IMR-90 (cell line): ENCODE results near the gene GNAT1. TPM values are rescaled to one million over a fixed set of nuclear protein-coding genes. Genes with fewer than 3 reads are reported as not detected.

Experiments used
- ATAC-seq: fragments of 200-7000 bp; cut with Tn5 transposase; 2 replicates; pipeline ENCODE4 v1.9.1; 2020; ENCODE audit warnings: low read depth, mild to moderate bottlenecking, moderate library complexity
- BruUV-seq: library from RNA; stranded (reverse); fragments of 400-500 nt; replicated peaks from 2 replicates; lab custom pipeline; 2021; lab: Mats Ljungman, UMichigan
- CTCF ChIA-PET: fragments of 300-600 bp; formaldehyde crosslinking; extraction: SDS; loops from one replicate; lab custom pipeline; 2021; ENCODE audit warnings: antibody characterized with exemption; lab: Yijun Ruan, JAX
- POLR2A ChIA-PET: fragments of 300-600 bp; sonication (Branson Sonifier 250); formaldehyde crosslinking; loops from one replicate; lab custom pipeline; 2022; ENCODE audit warnings: antibody characterized with exemption; ENCODE audit not compliant: unreplicated experiment; lab: Charles Lee
- DNase-seq: peaks from one replicate; pipeline ENCODE4 v3.0.0; 2013
- H2AFZ ChIP-seq: replicated peaks from 2 replicates; pipeline ENCODE3; 2013; ENCODE audit warnings: low read length, mild to moderate bottlenecking; ENCODE audit not compliant: poor library complexity
- H2AK5ac ChIP-seq: 2 replicates; pipeline ENCODE4 v1.6.1; 2013; ENCODE audit warnings: low read depth, low read length, inconsistent platforms
- H2AK9ac ChIP-seq: replicated peaks from 2 replicates; pipeline ENCODE3; 2013; ENCODE audit warnings: mild to moderate bottlenecking, low read depth, low read length, moderate library complexity; ENCODE audit not compliant: poor library complexity
- H2BK120ac ChIP-seq: 2 replicates; pipeline ENCODE4 v1.6.1; 2013; ENCODE audit warnings: low read depth, low read length, inconsistent platforms
- H2BK15ac ChIP-seq: 3 replicates; pipeline ENCODE4 v1.6.1; 2013; ENCODE audit warnings: low read depth, low read length, inconsistent platforms
- H2BK20ac ChIP-seq: 2 replicates; pipeline ENCODE4 v1.6.1; 2013; ENCODE audit warnings: low read depth, mild to moderate bottlenecking, inconsistent platforms, low read length, moderate library complexity
- H2BK5ac ChIP-seq: 2 replicates; pipeline ENCODE4 v1.6.1; 2013; ENCODE audit warnings: mild to moderate bottlenecking, low read depth, low read length, inconsistent platforms; ENCODE audit not compliant: poor library complexity, severe bottlenecking
- H3K14ac ChIP-seq: replicated peaks from 2 replicates; pipeline ENCODE4 v1.6.1; 2013; ENCODE audit warnings: low read depth, low read length, inconsistent platforms
- H3K18ac ChIP-seq: 2 replicates; pipeline ENCODE4 v1.6.1; 2013; ENCODE audit warnings: low read depth, low read length, control low read depth
- H3K23ac ChIP-seq: 2 replicates; pipeline ENCODE4 v1.6.1; 2013; ENCODE audit warnings: low read depth, low read length, inconsistent platforms
- H3K27ac ChIP-seq: 2 replicates; pipeline ENCODE4 v1.5.1; 2013; ENCODE audit warnings: mild to moderate bottlenecking, control low read depth, low read length; ENCODE audit not compliant: insufficient read depth
- H3K27me3 ChIP-seq: 2 replicates; pipeline ENCODE4 v1.6.1; 2013; ENCODE audit warnings: low read length; ENCODE audit not compliant: control insufficient read depth, insufficient read depth
- H3K36me3 ChIP-seq: 2 replicates; pipeline ENCODE4 v1.6.1; 2013; ENCODE audit warnings: low read length, mixed read lengths; ENCODE audit not compliant: control insufficient read depth, insufficient read depth
- H3K4ac ChIP-seq: 2 replicates; pipeline ENCODE4 v1.6.1; 2013; ENCODE audit warnings: low read depth, low read length, inconsistent platforms
- H3K4me1 ChIP-seq: 2 replicates; pipeline ENCODE4 v1.6.1; 2013; ENCODE audit warnings: low read length, mixed read lengths; ENCODE audit not compliant: control insufficient read depth, insufficient read depth
- H3K4me2 ChIP-seq: 2 replicates; pipeline ENCODE4 v1.6.1; 2013; ENCODE audit warnings: low read depth, mild to moderate bottlenecking, control low read depth, low read length, moderate library complexity
- H3K4me3 ChIP-seq: 2 replicates; pipeline ENCODE4 v1.5.1; 2013; ENCODE audit warnings: low read depth, mild to moderate bottlenecking, control low read depth, low read length, moderate library complexity; ENCODE audit not compliant: insufficient read depth
- H3K56ac ChIP-seq: 2 replicates; pipeline ENCODE4 v1.6.1; 2013; ENCODE audit warnings: low read length, inconsistent platforms; ENCODE audit not compliant: insufficient read depth; ENCODE audit errors: extremely low read depth
- H3K79me1 ChIP-seq, 2 experiments: 2 replicates each; pipeline ENCODE4 v1.6.1; 2013; ENCODE audit warnings: low read length in 2 of 2, inconsistent platforms in 1 of 2, low read depth in 1 of 2
- H3K9ac ChIP-seq: 2 replicates; pipeline ENCODE4 v1.6.1; 2013; ENCODE audit warnings: low read depth, low read length, control low read depth
- H3K9me1 ChIP-seq: 2 replicates; pipeline ENCODE4 v1.6.1; 2013; ENCODE audit warnings: low read length, inconsistent platforms; ENCODE audit not compliant: insufficient read depth
- H3K9me3 ChIP-seq: 2 replicates; pipeline ENCODE4 v1.6.1; 2013; ENCODE audit warnings: low read length; ENCODE audit not compliant: control insufficient read depth, insufficient read depth
- H4K20me1 ChIP-seq: 2 replicates; pipeline ENCODE4 v1.6.1; 2013; ENCODE audit warnings: low read length, inconsistent platforms; ENCODE audit not compliant: insufficient read depth
- H4K5ac ChIP-seq: 2 replicates; pipeline ENCODE4 v1.6.1; 2013; ENCODE audit warnings: mild to moderate bottlenecking, low read depth, low read length, control low read depth
- H4K8ac ChIP-seq, 2 experiments: 2 replicates each; pipeline ENCODE4 v1.6.1; 2013; ENCODE audit warnings: low read depth in 2 of 2, low read length in 2 of 2, control low read depth in 1 of 2, inconsistent platforms in 1 of 2
- H4K91ac ChIP-seq: 2 replicates; pipeline ENCODE4 v1.6.1; 2013; ENCODE audit warnings: low read depth, low read length, inconsistent platforms; ENCODE audit not compliant: insufficient read depth
- BHLHE40 ChIP-seq: fragments of 150-350 bp; IDR thresholded peaks from 2 replicates; pipeline ENCODE4 v1.6.1; 2016; ENCODE audit warnings: mild to moderate bottlenecking, low read depth, low read length
- CEBPB ChIP-seq: IDR thresholded peaks from 2 replicates; pipeline ENCODE4 v1.6.1; 2012; ENCODE audit warnings: low read depth, low read length, improper control_type of control experiment
- CHD1 ChIP-seq: IDR thresholded peaks from 2 replicates; pipeline ENCODE4 v1.6.1; 2012; ENCODE audit warnings: low read depth, low read length, improper control_type of control experiment
- FOS ChIP-seq: fragments of 150-350 bp; IDR thresholded peaks from 2 replicates; pipeline ENCODE4 v1.6.1; 2016; ENCODE audit warnings: low read depth, low read length
- MAFK ChIP-seq: IDR thresholded peaks from 2 replicates; pipeline ENCODE4 v1.6.1; 2012; ENCODE audit warnings: low read depth, low read length, improper control_type of control experiment
- MAZ ChIP-seq: IDR thresholded peaks from 2 replicates; pipeline ENCODE4 v1.6.1; 2012; ENCODE audit warnings: low read depth, mild to moderate bottlenecking, low read length, improper control_type of control experiment, moderate library complexity, borderline replicate concordance
- MXI1 ChIP-seq: IDR thresholded peaks from 2 replicates; pipeline ENCODE4 v1.6.1; 2012; ENCODE audit warnings: low read depth, mild to moderate bottlenecking, low read length, moderate library complexity, borderline replicate concordance
- NFE2L2 ChIP-seq: fragments of 150-350 bp; IDR thresholded peaks from 2 replicates; pipeline ENCODE4 v1.6.1; 2016; ENCODE audit warnings: low read depth, mild to moderate bottlenecking, low read length
- POLR2A ChIP-seq: IDR thresholded peaks from 2 replicates; pipeline ENCODE4 v1.6.1; 2012; ENCODE audit warnings: mild to moderate bottlenecking, low read depth, low read length
- RAD21 ChIP-seq: IDR thresholded peaks from 2 replicates; pipeline ENCODE4 v1.6.1; 2012; ENCODE audit warnings: low read length, improper control_type of control experiment
- RCOR1 ChIP-seq: IDR thresholded peaks from 2 replicates; pipeline ENCODE4 v1.6.1; 2012; ENCODE audit warnings: mild to moderate bottlenecking, low read length, improper control_type of control experiment; ENCODE audit not compliant: insufficient replicate concordance
- RFX5 ChIP-seq: IDR thresholded peaks from 2 replicates; pipeline ENCODE4 v1.8.0; 2012; ENCODE audit warnings: low read depth, mild to moderate bottlenecking, low read length, moderate library complexity
- SMC3 ChIP-seq: fragments of 150-350 bp; IDR thresholded peaks from 2 replicates; pipeline ENCODE4 v1.6.1; 2016; ENCODE audit warnings: low read depth, mild to moderate bottlenecking, antibody characterized with exemption, low read length, moderate library complexity
- WGBS, 2 experiments: methylation state at CpG; one replicate each; pipeline versions ENCODE4 v1.1.5 to v1.1.7; 2013; ENCODE audit warnings: missing lambda C conversion rate in 2 of 2; ENCODE audit not compliant: insufficient read length in 1 of 2; ENCODE audit errors: extremely low coverage in 2 of 2; 5-methylcytosine and 5-hydroxymethylcytosine counted together
- dilution Hi-C: fragments of 300-500 bp; cut with HindIII; formaldehyde crosslinking; loops from one replicate; pipeline ENCODE4 v1.14.3; 2018; ENCODE audit warnings: low sequenced_read_pairs; ENCODE audit not compliant: unreplicated experiment
- in situ Hi-C: fragments of 300-500 bp; cut with MboI; formaldehyde crosslinking; loops from 3 replicates; pipeline ENCODE4 v1.14.3; 2019; ENCODE audit warnings: low sequenced_read_pairs, inconsistent platforms, mixed read lengths
- intact Hi-C: fragments of 100-400 bp; cut with micrococcal nuclease; formaldehyde crosslinking; loops from 2 replicates; pipeline ENCODE4 v1.10.0; 2022
- polyA plus RNA-seq, 3 experiments: library from polyadenylated mRNA; depleted of rRNA; stranded (reverse); fragments of >200 nt; gene quantifications; 2 replicates each; pipeline ENCODE4 v1.2.3, GENCODE V29; 2012; ENCODE audit warnings: low replicate concordance in 1 of 3
- total RNA-seq: library from RNA; depleted of rRNA; stranded (reverse); fragments of >200 nt; gene quantifications from 2 replicates; pipeline ENCODE4 v1.2.3, GENCODE V29; 2012
- TF ChIP-seq, protein P1 (sequence below): fragments of 150-350 bp; IDR thresholded peaks from 2 replicates; pipeline ENCODE4 v1.6.1; 2016; ENCODE audit warnings: low read depth, mild to moderate bottlenecking, low read length, moderate library complexity, borderline replicate concordance
- TF ChIP-seq, protein P2 (sequence below): fragments of 150-350 bp; IDR thresholded peaks from 2 replicates; pipeline ENCODE4 v1.6.1; 2017; ENCODE audit warnings: mild to moderate bottlenecking, antibody characterized with exemption, low read length, low read depth
- TF ChIP-seq, protein P3 (sequence below): conservative IDR thresholded peaks from 2 replicates; pipeline ENCODE4 v1.5.1; 2012; ENCODE audit warnings: mild to moderate bottlenecking, low read depth, low read length, improper control_type of control experiment

GNAT1 gene
- total and polyA plus RNA-seq, 2 of the 4 experiments (the other 2 are of a cell fraction) = not detected

DNA sequence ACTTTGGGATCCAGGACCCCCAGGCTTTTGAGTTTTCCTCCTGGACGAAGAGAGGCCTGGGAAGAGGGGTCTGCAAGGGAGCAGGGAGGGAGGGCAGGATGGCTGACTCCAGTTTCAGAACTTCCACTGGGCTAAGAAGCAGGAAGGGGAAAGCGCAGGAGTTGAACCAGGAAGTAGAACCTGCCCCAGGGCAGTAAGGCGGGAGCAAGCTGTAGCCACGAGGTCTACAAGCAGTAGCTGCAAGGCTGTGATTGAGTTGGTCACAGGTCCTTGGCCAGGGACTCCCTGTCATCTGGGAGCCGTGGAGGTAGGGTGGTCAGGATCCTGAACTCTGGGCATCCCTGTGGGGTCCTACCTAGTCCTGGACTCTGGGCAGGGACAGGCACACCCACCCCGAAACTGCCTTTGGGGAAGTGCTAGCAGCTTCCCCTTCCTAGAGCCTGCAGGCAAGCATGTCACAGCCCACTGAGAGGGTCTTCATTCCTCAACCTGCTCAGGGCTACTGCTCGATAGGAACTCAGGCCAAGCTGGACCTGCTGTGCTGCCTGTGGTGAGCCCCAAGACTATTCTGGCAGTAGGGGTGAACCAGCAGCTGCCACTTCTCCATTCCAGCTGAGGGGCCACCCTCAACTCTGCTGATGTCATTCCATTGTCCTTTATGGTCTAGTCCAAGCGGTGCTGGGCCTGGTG is 38.8 kb downstream of the GNAT1 start:
- H2BK5ac ChIP-seq = no peak overlapping the region
- H2BK20ac ChIP-seq = no peak overlapping the region
- no peak overlapping the region for H4K5ac ChIP-seq
- no peak overlapping the region for H3K4me3 ChIP-seq
- H3K4ac ChIP-seq = no peak overlapping the region
- no peak overlapping the region for H3K18ac ChIP-seq
- ChIA-PET CTCF (no interaction called here), POLR2A (no interaction called here)
- no peak overlapping the region for H3K27ac ChIP-seq
- WGBS, 2 experiments = 81% methylated on average over 6 of the region's 8 CpGs; no CpG with 5 or more reads in 1 of the 2 experiments
- no peaks in the 10 kb centered on the region for H3K9me3 ChIP-seq
- no peak overlapping the region for H3K9ac ChIP-seq
- H2AFZ ChIP-seq = peak overlapping the region; percentile 58
- DNase-seq (no peak), ATAC-seq (no peak)
- H4K91ac ChIP-seq = no peak overlapping the region
- H3K56ac ChIP-seq = no peak overlapping the region
- H3K14ac ChIP-seq = no peak overlapping the region
- peak overlapping the region; percentile 76 for H2AK9ac ChIP-seq
- H3K79me1 ChIP-seq = peaks cover 0 to 18% of the 10 kb centered on the region in 2 experiments; a peak in 2 of 4 replicates
- no peak overlapping the region for H2BK120ac ChIP-seq
- no peak overlapping the region; the same call in 2 of the 3 replicates for H2BK15ac ChIP-seq
- no peak overlapping the region for H3K23ac ChIP-seq
- H3K4me1 ChIP-seq = peaks cover 7% of the 10 kb centered on the region
- no peak overlapping the region for H4K8ac ChIP-seq
- dilution Hi-C loops (no loop called here), intact Hi-C loops (no loop called here), in situ Hi-C loops (no loop called here)
- H3K36me3 ChIP-seq = no peaks in the 10 kb centered on the region
- no peaks in the 10 kb centered on the region for H3K27me3 ChIP-seq
- no TSS peak for BruUV-seq
- H4K20me1 ChIP-seq = no peaks in the 10 kb centered on the region
- H3K4me2 ChIP-seq = no peak overlapping the region
- peaks cover 9% of the 10 kb centered on the region; the same call in 1 of the 2 replicates for H3K9me1 ChIP-seq
- no peak overlapping the region; the same call in 1 of the 2 replicates for H2AK5ac ChIP-seq
- TF ChIP-seq MXI1 (no peak), BHLHE40 (no peak), MAFK (no peak), NFE2L2 (no peak), RFX5 (no peak), RCOR1 (no peak), RAD21 (no peak), POLR2A (no peak), SMC3 (no peak), CHD1 (no peak), CEBPB (no peak), FOS (no peak), MAZ (no peak)
- TF ChIP-seq, protein P1, sequence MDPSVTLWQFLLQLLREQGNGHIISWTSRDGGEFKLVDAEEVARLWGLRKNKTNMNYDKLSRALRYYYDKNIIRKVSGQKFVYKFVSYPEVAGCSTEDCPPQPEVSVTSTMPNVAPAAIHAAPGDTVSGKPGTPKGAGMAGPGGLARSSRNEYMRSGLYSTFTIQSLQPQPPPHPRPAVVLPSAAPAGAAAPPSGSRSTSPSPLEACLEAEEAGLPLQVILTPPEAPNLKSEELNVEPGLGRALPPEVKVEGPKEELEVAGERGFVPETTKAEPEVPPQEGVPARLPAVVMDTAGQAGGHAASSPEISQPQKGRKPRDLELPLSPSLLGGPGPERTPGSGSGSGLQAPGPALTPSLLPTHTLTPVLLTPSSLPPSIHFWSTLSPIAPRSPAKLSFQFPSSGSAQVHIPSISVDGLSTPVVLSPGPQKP = no peak
- TF ChIP-seq, protein P2, sequence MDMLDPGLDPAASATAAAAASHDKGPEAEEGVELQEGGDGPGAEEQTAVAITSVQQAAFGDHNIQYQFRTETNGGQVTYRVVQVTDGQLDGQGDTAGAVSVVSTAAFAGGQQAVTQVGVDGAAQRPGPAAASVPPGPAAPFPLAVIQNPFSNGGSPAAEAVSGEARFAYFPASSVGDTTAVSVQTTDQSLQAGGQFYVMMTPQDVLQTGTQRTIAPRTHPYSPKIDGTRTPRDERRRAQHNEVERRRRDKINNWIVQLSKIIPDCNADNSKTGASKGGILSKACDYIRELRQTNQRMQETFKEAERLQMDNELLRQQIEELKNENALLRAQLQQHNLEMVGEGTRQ = no peak
- TF ChIP-seq, protein P3, sequence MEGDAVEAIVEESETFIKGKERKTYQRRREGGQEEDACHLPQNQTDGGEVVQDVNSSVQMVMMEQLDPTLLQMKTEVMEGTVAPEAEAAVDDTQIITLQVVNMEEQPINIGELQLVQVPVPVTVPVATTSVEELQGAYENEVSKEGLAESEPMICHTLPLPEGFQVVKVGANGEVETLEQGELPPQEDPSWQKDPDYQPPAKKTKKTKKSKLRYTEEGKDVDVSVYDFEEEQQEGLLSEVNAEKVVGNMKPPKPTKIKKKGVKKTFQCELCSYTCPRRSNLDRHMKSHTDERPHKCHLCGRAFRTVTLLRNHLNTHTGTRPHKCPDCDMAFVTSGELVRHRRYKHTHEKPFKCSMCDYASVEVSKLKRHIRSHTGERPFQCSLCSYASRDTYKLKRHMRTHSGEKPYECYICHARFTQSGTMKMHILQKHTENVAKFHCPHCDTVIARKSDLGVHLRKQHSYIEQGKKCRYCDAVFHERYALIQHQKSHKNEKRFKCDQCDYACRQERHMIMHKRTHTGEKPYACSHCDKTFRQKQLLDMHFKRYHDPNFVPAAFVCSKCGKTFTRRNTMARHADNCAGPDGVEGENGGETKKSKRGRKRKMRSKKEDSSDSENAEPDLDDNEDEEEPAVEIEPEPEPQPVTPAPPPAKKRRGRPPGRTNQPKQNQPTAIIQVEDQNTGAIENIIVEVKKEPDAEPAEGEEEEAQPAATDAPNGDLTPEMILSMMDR = no peak
